HT1080 (cell line): ENCODE measurements around the gene CBFA2T3. TPM values are rescaled to one million over a fixed set of nuclear protein-coding genes. Genes with fewer than 3 reads are reported as not detected.

Source experiments
- DNase-seq: peaks from one replicate; pipeline ENCODE4 v3.0.0-alpha.2; 2015; ENCODE audit warnings: low read depth
- total RNA-seq: library from RNA; depleted of rRNA; stranded (reverse); fragments of >200 nt; shearing (Covaris generic); gene quantifications from 2 replicates; pipeline ENCODE4 v1.2.3, GENCODE V29; 2014

The CBFA2T3 gene
- total RNA-seq, 1 experiment from 2014 or later = not detected

GRCh38 chr16:88978608-88979346 is 1.8 kb upstream of the CBFA2T3 start:
- no peak for DNase-seq

GRCh38 chr16:88977812-88978607 is 1.0 kb upstream of the CBFA2T3 start:
- no peak for DNase-seq

- DNase-seq = no peak
Measured at GRCh38 chr16:88976366-88977017, 515 bp downstream of the CBFA2T3 start.

GRCh38 chr16:88975511-88976061 is 1.4 kb downstream of the CBFA2T3 start:
- DNase-seq = no peak

GRCh38 chr16:88974916-88975215 is 2.1 kb downstream of the CBFA2T3 start:
- DNase-seq = no peak

GRCh38 chr16:88974080-88974915 is 2.7 kb downstream of the CBFA2T3 start:
- no peak for DNase-seq

GRCh38 chr16:88973415-88974050 is 3.5 kb downstream of the CBFA2T3 start:
- no peak for DNase-seq

GRCh38 chr16:88973007-88973410 is 4.0 kb downstream of the CBFA2T3 start:
- no peak for DNase-seq

GRCh38 chr16:88972349-88972748 is 4.7 kb downstream of the CBFA2T3 start:
- no peak for DNase-seq

GRCh38 chr16:88971371-88972097 is 5.5 kb downstream of the CBFA2T3 start:
- DNase-seq = no peak

GRCh38 chr16:88970539-88971065 is 6.4 kb downstream of the CBFA2T3 start:
- no peak for DNase-seq

- DNase-seq = no peak
Measured at GRCh38 chr16:88970050-88970449, 7.0 kb downstream of the CBFA2T3 start.

GRCh38 chr16:88969361-88969831 is 7.6 kb downstream of the CBFA2T3 start:
- no peak for DNase-seq

- DNase-seq = no peak
Measured at GRCh38 chr16:88968589-88969280, 8.3 kb downstream of the CBFA2T3 start.

- DNase-seq = no peak
Measured at GRCh38 chr16:88967830-88968588, 9.0 kb downstream of the CBFA2T3 start.

- no peak for DNase-seq
Measured at GRCh38 chr16:88966986-88967829, 9.8 kb downstream of the CBFA2T3 start.

GRCh38 chr16:88965826-88966480 is 11.1 kb downstream of the CBFA2T3 start:
- no peak for DNase-seq
